ENCODE results near the gene MMP12.
"Not testable (repeated sequence)": the region's sequence is repeated elsewhere in the genome, so short reads cannot be mapped to it uniquely, and the experiment has no call there.

DNA sequence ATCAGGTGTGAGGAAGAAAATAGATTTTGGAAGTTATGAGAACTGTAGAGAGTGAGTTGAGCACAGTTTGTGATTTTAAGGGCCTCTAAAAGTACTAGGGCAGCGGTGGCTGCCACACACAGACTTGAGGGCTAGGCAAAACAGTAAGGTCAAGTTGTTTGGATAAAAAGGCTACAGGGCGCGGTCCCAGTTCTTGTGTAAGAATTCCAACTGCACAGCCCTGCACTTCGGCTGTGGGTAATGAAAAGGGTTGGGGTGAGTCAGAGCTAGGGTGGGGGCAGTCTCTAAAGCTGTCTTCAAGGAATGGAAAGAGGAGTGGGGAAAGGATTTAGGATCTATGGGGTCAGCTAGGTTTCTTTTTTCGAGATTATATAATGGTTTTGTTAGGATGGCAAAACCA, 31.1 kb upstream of the MMP12 start:
- TF ChIP-seq, protein P1, sequence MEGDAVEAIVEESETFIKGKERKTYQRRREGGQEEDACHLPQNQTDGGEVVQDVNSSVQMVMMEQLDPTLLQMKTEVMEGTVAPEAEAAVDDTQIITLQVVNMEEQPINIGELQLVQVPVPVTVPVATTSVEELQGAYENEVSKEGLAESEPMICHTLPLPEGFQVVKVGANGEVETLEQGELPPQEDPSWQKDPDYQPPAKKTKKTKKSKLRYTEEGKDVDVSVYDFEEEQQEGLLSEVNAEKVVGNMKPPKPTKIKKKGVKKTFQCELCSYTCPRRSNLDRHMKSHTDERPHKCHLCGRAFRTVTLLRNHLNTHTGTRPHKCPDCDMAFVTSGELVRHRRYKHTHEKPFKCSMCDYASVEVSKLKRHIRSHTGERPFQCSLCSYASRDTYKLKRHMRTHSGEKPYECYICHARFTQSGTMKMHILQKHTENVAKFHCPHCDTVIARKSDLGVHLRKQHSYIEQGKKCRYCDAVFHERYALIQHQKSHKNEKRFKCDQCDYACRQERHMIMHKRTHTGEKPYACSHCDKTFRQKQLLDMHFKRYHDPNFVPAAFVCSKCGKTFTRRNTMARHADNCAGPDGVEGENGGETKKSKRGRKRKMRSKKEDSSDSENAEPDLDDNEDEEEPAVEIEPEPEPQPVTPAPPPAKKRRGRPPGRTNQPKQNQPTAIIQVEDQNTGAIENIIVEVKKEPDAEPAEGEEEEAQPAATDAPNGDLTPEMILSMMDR (IDR thresholded peaks at IDR 0.05; ENCODE audit: insufficient read depth, low read length, poor library complexity, severe bottlenecking) = not testable (repeated sequence)
- not testable (repeated sequence) for TF ChIP-seq EZH2phosphoT487 (conservative IDR thresholded peaks at IDR 0.05; ENCODE audit: low read length)
